Kidney epithelial cell (primary cell): Measurements from ENCODE around the gene ACVR2B. TPM values are rescaled to one million over a fixed set of nuclear protein-coding genes. Genes with fewer than 3 reads are reported as not detected.

Experiments used
- DNase-seq: peaks from one replicate; pipeline ENCODE4 v3.0.0-alpha.2; 2010; ENCODE audit warnings: low read depth
- H3K27me3 ChIP-seq: 2 replicates; pipeline ENCODE4 v1.6.0; 2011; ENCODE audit warnings: low read length; ENCODE audit not compliant: control insufficient read depth, insufficient read depth
- H3K36me3 ChIP-seq: 2 replicates; pipeline ENCODE4 v1.5.1; 2011; ENCODE audit warnings: low read length; ENCODE audit not compliant: control insufficient read depth, insufficient read depth
- H3K4me3 ChIP-seq: 2 replicates; pipeline ENCODE4 v1.5.1; 2011; ENCODE audit warnings: low read depth, mild to moderate bottlenecking, control low read depth, low read length
- CTCF ChIP-seq: IDR thresholded peaks from 2 replicates; pipeline ENCODE4 v1.5.1; 2011; ENCODE audit warnings: mild to moderate bottlenecking, moderate library complexity, low read length, control low read depth, inconsistent platforms; ENCODE audit not compliant: insufficient read depth, poor library complexity, severe bottlenecking
- total RNA-seq: library from RNA; depleted of rRNA; stranded (reverse); fragments of >200 nt; gene quantifications from 2 replicates; pipeline ENCODE4 v1.2.3, GENCODE V29; 2015

ACVR2B gene
- total RNA-seq, 1 donor from 2014 or later: 16.1 TPM

- Histone ChIP-seq H3K27me3 (no peaks in the 10 kb centered on the region), H3K4me3 (no peak overlapping the region), H3K36me3 (no peaks in the 10 kb centered on the region)
- no peak for DNase-seq
- no peak for TF ChIP-seq CTCF
Measured at GRCh38 chr3:38519000-38519399, 65.3 kb downstream of the ACVR2B start.

GRCh38 chr3:38519651-38520050, 66.0 kb downstream of the ACVR2B start:
- H3K27me3 ChIP-seq: no peaks in the 10 kb centered on the region
- no peak for TF ChIP-seq CTCF
- DNase-seq: no peak
- no peaks in the 10 kb centered on the region for H3K36me3 ChIP-seq
- H3K4me3 ChIP-seq: no peak overlapping the region

GRCh38 chr3:38521391-38521987, 67.8 kb downstream of the ACVR2B start:
- H3K4me3 ChIP-seq: no peak overlapping the region
- peak; percentile 79 for TF ChIP-seq CTCF
- H3K27me3 ChIP-seq: no peaks in the 10 kb centered on the region
- peak; percentile 23 for DNase-seq
- no peaks in the 10 kb centered on the region for H3K36me3 ChIP-seq

GRCh38 chr3:38522002-38522401, 68.3 kb downstream of the ACVR2B start:
- Histone ChIP-seq H3K36me3 (no peaks in the 10 kb centered on the region), H3K4me3 (no peak overlapping the region), H3K27me3 (no peaks in the 10 kb centered on the region)
- no peak for TF ChIP-seq CTCF
- DNase-seq: no peak

- Histone ChIP-seq H3K36me3 (no peaks in the 10 kb centered on the region), H3K4me3 (no peak overlapping the region), H3K27me3 (no peaks in the 10 kb centered on the region)
- DNase-seq: no peak
- TF ChIP-seq CTCF: no peak
Measured at GRCh38 chr3:38524141-38524739, 70.5 kb downstream of the ACVR2B start.

GRCh38 chr3:38526792-38527191, 73.1 kb downstream of the ACVR2B start:
- no peak for TF ChIP-seq CTCF
- DNase-seq: no peak
- no peak overlapping the region for H3K4me3 ChIP-seq
- H3K27me3 ChIP-seq: no peaks in the 10 kb centered on the region
- H3K36me3 ChIP-seq: no peaks in the 10 kb centered on the region
